GM23338 (cell line): ENCODE measurements around the gene CDH23. TPM values are rescaled to one million over a fixed set of nuclear protein-coding genes. Genes with fewer than 3 reads are reported as not detected.

Experiments
- ATAC-seq: fragments of 200-7000 bp; cut with Tn5 transposase; 3 replicates; pipeline ENCODE4 v1.9.1; 2020
- DNase-seq: peaks from one replicate; pipeline ENCODE4 v3.0.0-alpha.2; 2015; ENCODE audit warnings: low spot score
- H2AFZ ChIP-seq: fragments of 200-600 bp; sonication (generic); 2 replicates; pipeline ENCODE4 v1.8.0; 2016; ENCODE audit warnings: antibody characterized with exemption, mild to moderate bottlenecking, moderate library complexity
- H3F3A ChIP-seq: fragments of 200-600 bp; sonication (generic); replicated peaks from 2 replicates; pipeline ENCODE4 v1.8.0; 2017; ENCODE audit warnings: antibody characterized with exemption, mixed run types, low read depth
- H3K27ac ChIP-seq: fragments of 200-600 bp; sonication (generic); 2 replicates; pipeline ENCODE4 v1.6.1; 2016; ENCODE audit warnings: low read depth
- H3K27me3 ChIP-seq: fragments of 200-600 bp; sonication (generic); 2 replicates; pipeline ENCODE4 v1.8.0; 2016; ENCODE audit warnings: mild to moderate bottlenecking, mixed run types, moderate library complexity; ENCODE audit not compliant: insufficient read depth
- H3K36me3 ChIP-seq: fragments of 200-600 bp; sonication (generic); 2 replicates; pipeline ENCODE4 v1.8.0; 2016; ENCODE audit warnings: mild to moderate bottlenecking; ENCODE audit not compliant: insufficient read depth
- H3K4me1 ChIP-seq: fragments of 200-600 bp; sonication (generic); 2 replicates; pipeline ENCODE4 v1.8.0; 2016; ENCODE audit warnings: mild to moderate bottlenecking, moderate library complexity; ENCODE audit not compliant: insufficient read depth
- H3K4me2 ChIP-seq: fragments of 200-600 bp; sonication (generic); 2 replicates; pipeline ENCODE4 v1.7.1; 2017; ENCODE audit warnings: mixed run types
- H3K4me3 ChIP-seq: fragments of 200-600 bp; sonication (generic); 2 replicates; pipeline ENCODE4 v1.6.1; 2016; ENCODE audit warnings: mixed run types
- H3K79me2 ChIP-seq: fragments of 200-600 bp; sonication (generic); replicated peaks from 2 replicates; pipeline ENCODE4 v1.8.0; 2017; ENCODE audit warnings: mild to moderate bottlenecking; ENCODE audit not compliant: insufficient read depth
- H3K9me2 ChIP-seq: fragments of 200-600 bp; sonication (generic); 2 replicates; pipeline ENCODE4 v1.8.0; 2017; ENCODE audit not compliant: insufficient read depth
- H4K20me1 ChIP-seq: fragments of 200-600 bp; sonication (generic); replicated peaks from 2 replicates; pipeline ENCODE4 v1.8.0; 2017; ENCODE audit warnings: mild to moderate bottlenecking; ENCODE audit not compliant: insufficient read depth
- H3K27ac Mint-ChIP-seq: 2 replicates; pipeline ENCODE4 v1.8.0; 2020; ENCODE audit warnings: inconsistent platforms, mild to moderate bottlenecking, moderate library complexity, mixed read lengths
- H3K27me3 Mint-ChIP-seq: 3 replicates; pipeline ENCODE4 v1.8.0; 2022; ENCODE audit warnings: low read depth, mild to moderate bottlenecking, moderate library complexity, mixed read lengths, inconsistent platforms; ENCODE audit not compliant: insufficient read depth, poor library complexity
- H3K36me3 Mint-ChIP-seq: 3 replicates; pipeline ENCODE4 v1.8.0; 2021; ENCODE audit warnings: low read depth, mild to moderate bottlenecking, inconsistent platforms, moderate library complexity, mixed read lengths
- H3K4me1 Mint-ChIP-seq: 3 replicates; pipeline ENCODE4 v1.8.0; 2020; ENCODE audit warnings: mild to moderate bottlenecking, inconsistent platforms, mixed read lengths
- H3K4me3 Mint-ChIP-seq: 3 replicates; pipeline ENCODE4 v1.8.0; 2021; ENCODE audit warnings: moderate library complexity, mild to moderate bottlenecking, inconsistent platforms, mixed read lengths
- H3K9me3 Mint-ChIP-seq: 3 replicates; pipeline ENCODE4 v1.8.0; 2020; ENCODE audit warnings: moderate library complexity, mild to moderate bottlenecking, inconsistent platforms, mixed read lengths
- CREB1 ChIP-seq: fragments of 250-450 bp; sonication (Bioruptor Pico); IDR thresholded peaks from 2 replicates; pipeline ENCODE4 v1.5.0; 2020; ENCODE audit warnings: low read depth, mild to moderate bottlenecking, moderate library complexity
- CTCF ChIP-seq, 2 experiments: fragments of 200-600 bp in 1 of 2; sonication (generic) in 1 of 2; conservative IDR thresholded peaks; 2 replicates each; pipeline versions ENCODE4 v1.5.1 to v1.6.1; 2016 to 2017; ENCODE audit warnings: antibody characterized with exemption in 2 of 2, low read depth in 2 of 2, mild to moderate bottlenecking in 2 of 2, moderate library complexity in 1 of 2
- ETS1 ChIP-seq: IDR thresholded peaks from 2 replicates; pipeline ENCODE4 v1.6.1; 2016; ENCODE audit warnings: antibody characterized with exemption
- EZH2 ChIP-seq: fragments of 200-600 bp; sonication (generic); IDR thresholded peaks from one replicate; pipeline ENCODE4 v1.8.0; 2017; ENCODE audit warnings: antibody characterized with exemption, mild to moderate bottlenecking, low read depth; ENCODE audit not compliant: unreplicated experiment
- EZH2phosphoT487 ChIP-seq: fragments of 200-600 bp; sonication (generic); IDR thresholded peaks from one replicate; pipeline ENCODE4 v1.8.1; 2018; ENCODE audit warnings: antibody characterized with exemption; ENCODE audit not compliant: unreplicated experiment
- JUNB ChIP-seq: IDR thresholded peaks from one replicate; pipeline ENCODE4 v1.6.1; 2016; ENCODE audit warnings: antibody characterized with exemption; ENCODE audit not compliant: unreplicated experiment
- NANOG ChIP-seq: IDR thresholded peaks from 2 replicates; pipeline ENCODE4 v1.6.1; 2016; ENCODE audit warnings: antibody characterized with exemption, borderline replicate concordance
- POLR2AphosphoS5 ChIP-seq: IDR thresholded peaks from 2 replicates; pipeline ENCODE4 v1.6.1; 2016; ENCODE audit warnings: antibody characterized with exemption, low read depth
- REST ChIP-seq: IDR thresholded peaks from one replicate; pipeline ENCODE4 v1.6.1; 2018; ENCODE audit warnings: antibody characterized with exemption; ENCODE audit not compliant: unreplicated experiment
- STAT1 ChIP-seq: IDR thresholded peaks from one replicate; pipeline ENCODE4 v1.6.1; 2016; ENCODE audit warnings: antibody characterized with exemption; ENCODE audit not compliant: unreplicated experiment
- ZNF114 ChIP-seq: fragments of 250-450 bp; sonication (Bioruptor Pico); IDR thresholded peaks from 2 replicates; pipeline ENCODE4 v1.5.0; 2020; ENCODE audit warnings: mild to moderate bottlenecking, moderate library complexity
- ZNF331 ChIP-seq: fragments of 250-450 bp; sonication (Bioruptor Pico); IDR thresholded peaks from 2 replicates; pipeline ENCODE4 v1.5.0; 2020; ENCODE audit warnings: low read depth, mild to moderate bottlenecking, moderate library complexity
- polyA plus RNA-seq: library from polyadenylated mRNA; unstranded; fragments of >200 nt; fragmentation: Nextera tagmentation; extraction: Ambion mirVana; gene quantifications from 2 replicates; pipeline ENCODE4 v1.2.1, GENCODE V29; 2016
- total RNA-seq: library from RNA; depleted of rRNA; stranded (reverse); fragments of >200 nt; shearing (Covaris generic); gene quantifications from 2 replicates; pipeline ENCODE4 v1.2.3, GENCODE V29; 2014

The CDH23 gene
- total and polyA plus RNA-seq, 2 experiments from 2014 or later = 0.95 to 4.3 TPM

GRCh38 chr10:71838264-71839211 lies 441.8 kb downstream of the CDH23 start (continued):
- TF ChIP-seq CREB1 (CRISPR knock-in tag) = no peak
- no peak for TF ChIP-seq ETS1
- no peak for TF ChIP-seq ZNF114
- no peak for TF ChIP-seq REST
- no peak for TF ChIP-seq JUNB
- TF ChIP-seq EZH2 = no peak

- Histone ChIP-seq H3K27me3 (no peaks in the 10 kb centered on the region), H2AFZ (no peak overlapping the region), H3F3A (no peaks in the 10 kb centered on the region; the same call in 1 of the 2 replicates), H3K4me2 (no peak overlapping the region), H3K27ac (peak overlapping the region; percentile 34; the same call in 1 of the 2 replicates), H3K4me1 (peaks cover 52% of the 10 kb centered on the region), H3K9me2 (no peaks in the 10 kb centered on the region), H3K36me3 (no peaks in the 10 kb centered on the region), H4K20me1 (peaks cover 85% of the 10 kb centered on the region), H3K79me2 (peaks cover 96% of the 10 kb centered on the region), H3K4me3 (no peak overlapping the region)
- DNase-seq = peak; percentile 99
- peaks cover 63% of the 10 kb centered on the region for H3K4me1 Mint-ChIP-seq
- H3K27ac Mint-ChIP-seq = peak overlapping the region; percentile 29
- no peaks in the 10 kb centered on the region for H3K9me3 Mint-ChIP-seq
- H3K27me3 Mint-ChIP-seq = peaks cover 14% of the 10 kb centered on the region
- peak overlapping the region; percentile 5; the same call in 1 of the 3 replicates for H3K4me3 Mint-ChIP-seq
- H3K36me3 Mint-ChIP-seq = no peaks in the 10 kb centered on the region
- peak; percentile 93 for ATAC-seq
- TF ChIP-seq STAT1 (no peak), JUNB (no peak), NANOG (no peak), POLR2AphosphoS5 (no peak), ZNF331 (CRISPR knock-in tag) (no peak), ZNF114 (no peak), EZH2phosphoT487 (no peak), REST (no peak), ETS1 (no peak), CTCF (conservative IDR thresholded peaks at IDR 0.05; ENCODE audit: low read depth in 2 of 2) (no peak), EZH2 (no peak)
These were observed 443.6 kb downstream of the CDH23 start for GRCh38 chr10:71840177-71840957.
